ENCODE data around the gene ZNF532. TPM values are rescaled to one million over a fixed set of nuclear protein-coding genes. Genes with fewer than 3 reads are reported as not detected.

Gene ZNF532
- total RNA-seq, 4 donors from 2014 or later: 3.9 to 188 (median 12.7) TPM

DNA sequence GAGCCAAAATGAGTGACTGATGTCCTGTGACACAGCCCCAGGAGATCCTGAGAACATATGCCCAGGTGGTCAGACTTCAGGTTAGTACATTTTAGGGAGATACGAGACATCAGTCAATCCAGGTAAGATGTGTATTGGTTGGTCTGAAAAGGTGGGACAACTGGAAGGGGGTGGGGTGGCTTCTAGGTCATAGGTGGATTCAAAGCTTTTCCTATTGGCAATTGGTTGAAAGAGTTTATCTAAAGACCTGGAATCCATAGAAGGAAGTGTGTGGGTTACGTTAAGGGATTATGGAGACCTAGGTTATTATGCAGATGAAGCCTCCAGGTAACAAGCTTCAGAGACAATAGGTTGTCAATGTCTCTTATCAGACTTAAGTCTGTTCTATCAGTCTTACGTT, 136.5 kb downstream of the ZNF532 start:
- H3K36me3 ChIP-seq: no peaks in the 10 kb centered on the region
- no peak overlapping the region for H3K4me3 ChIP-seq
- H3K27ac ChIP-seq: no peak overlapping the region
- TF ChIP-seq, protein P1, sequence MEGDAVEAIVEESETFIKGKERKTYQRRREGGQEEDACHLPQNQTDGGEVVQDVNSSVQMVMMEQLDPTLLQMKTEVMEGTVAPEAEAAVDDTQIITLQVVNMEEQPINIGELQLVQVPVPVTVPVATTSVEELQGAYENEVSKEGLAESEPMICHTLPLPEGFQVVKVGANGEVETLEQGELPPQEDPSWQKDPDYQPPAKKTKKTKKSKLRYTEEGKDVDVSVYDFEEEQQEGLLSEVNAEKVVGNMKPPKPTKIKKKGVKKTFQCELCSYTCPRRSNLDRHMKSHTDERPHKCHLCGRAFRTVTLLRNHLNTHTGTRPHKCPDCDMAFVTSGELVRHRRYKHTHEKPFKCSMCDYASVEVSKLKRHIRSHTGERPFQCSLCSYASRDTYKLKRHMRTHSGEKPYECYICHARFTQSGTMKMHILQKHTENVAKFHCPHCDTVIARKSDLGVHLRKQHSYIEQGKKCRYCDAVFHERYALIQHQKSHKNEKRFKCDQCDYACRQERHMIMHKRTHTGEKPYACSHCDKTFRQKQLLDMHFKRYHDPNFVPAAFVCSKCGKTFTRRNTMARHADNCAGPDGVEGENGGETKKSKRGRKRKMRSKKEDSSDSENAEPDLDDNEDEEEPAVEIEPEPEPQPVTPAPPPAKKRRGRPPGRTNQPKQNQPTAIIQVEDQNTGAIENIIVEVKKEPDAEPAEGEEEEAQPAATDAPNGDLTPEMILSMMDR (IDR thresholded peaks at IDR 0.05): no peak
- TF ChIP-seq POLR2A (IDR thresholded peaks at IDR 0.05): no peak
- H3K27me3 ChIP-seq: no peaks in the 10 kb centered on the region
- H3K9me3 ChIP-seq: no peaks in the 10 kb centered on the region
- no peak for DNase-seq
- H3K4me1 ChIP-seq: no peaks in the 10 kb centered on the region

DNA sequence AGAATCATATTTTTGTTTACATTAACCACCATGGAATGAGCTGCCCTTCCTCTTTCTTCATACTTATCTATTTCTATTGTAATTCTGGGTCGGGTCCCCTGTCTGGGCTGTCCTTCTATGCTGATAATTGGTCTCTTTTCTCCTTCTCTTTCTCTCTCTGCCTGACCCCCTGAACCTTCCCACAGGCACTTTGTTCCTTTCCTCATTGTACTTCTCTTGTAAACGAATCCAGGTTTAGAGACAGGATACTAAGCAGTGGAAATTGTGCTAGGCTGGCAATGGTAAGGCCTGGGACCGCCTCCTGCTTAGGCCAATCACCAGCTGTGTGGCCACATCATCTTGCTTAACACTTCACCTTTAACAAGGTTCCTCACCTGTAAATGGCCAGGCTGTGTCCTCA, 137.0 kb downstream of the ZNF532 start:
- H3K27me3 ChIP-seq: no peaks in the 10 kb centered on the region
- H3K27ac ChIP-seq: no peak overlapping the region
- no peaks in the 10 kb centered on the region for H3K36me3 ChIP-seq
- no peaks in the 10 kb centered on the region for H3K9me3 ChIP-seq
- H3K4me1 ChIP-seq: no peaks in the 10 kb centered on the region
- DNase-seq: no peak
- no peak for TF ChIP-seq POLR2A (IDR thresholded peaks at IDR 0.05)
- TF ChIP-seq, protein P1 (IDR thresholded peaks at IDR 0.05): no peak
- H3K4me3 ChIP-seq: no peak overlapping the region

DNA sequence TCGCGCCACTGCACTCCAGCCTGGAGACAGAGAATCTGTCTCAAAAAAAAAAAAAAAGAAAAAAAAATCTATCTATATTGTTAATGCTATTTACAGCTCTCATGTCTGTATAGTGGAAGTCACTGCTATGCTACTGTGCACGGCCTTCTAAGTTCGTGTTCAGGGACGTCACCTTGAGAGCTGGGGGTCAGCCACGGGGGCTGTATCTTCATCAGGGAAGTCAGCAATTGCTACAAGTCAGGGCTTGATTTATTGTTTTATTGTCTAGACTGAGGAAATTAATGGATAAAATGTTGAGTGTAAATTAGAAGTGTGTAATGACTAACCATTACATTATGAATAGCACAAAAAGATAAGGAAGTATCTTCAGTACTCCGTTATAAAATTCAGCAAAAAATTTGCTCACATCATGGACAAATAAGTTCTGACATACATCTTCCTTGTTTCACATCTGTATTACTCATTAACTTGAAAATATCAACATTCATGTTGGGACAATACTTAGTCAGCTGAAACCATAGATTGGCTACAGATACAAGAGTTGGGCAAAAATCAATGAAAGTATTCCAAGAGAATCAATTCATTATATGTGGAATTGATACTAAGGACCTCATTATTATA, 138.4 kb downstream of the ZNF532 start:
- TF ChIP-seq POLR2A (IDR thresholded peaks at IDR 0.05): no peak
- TF ChIP-seq, protein P1 (IDR thresholded peaks at IDR 0.05): no peak
- H3K4me1 ChIP-seq: no peaks in the 10 kb centered on the region
- no peaks in the 10 kb centered on the region for H3K27me3 ChIP-seq
- H3K4me3 ChIP-seq: no peak overlapping the region
- H3K9me3 ChIP-seq: no peaks in the 10 kb centered on the region
- H3K27ac ChIP-seq: no peak overlapping the region
- H3K36me3 ChIP-seq: no peaks in the 10 kb centered on the region
- no peak for DNase-seq

DNA sequence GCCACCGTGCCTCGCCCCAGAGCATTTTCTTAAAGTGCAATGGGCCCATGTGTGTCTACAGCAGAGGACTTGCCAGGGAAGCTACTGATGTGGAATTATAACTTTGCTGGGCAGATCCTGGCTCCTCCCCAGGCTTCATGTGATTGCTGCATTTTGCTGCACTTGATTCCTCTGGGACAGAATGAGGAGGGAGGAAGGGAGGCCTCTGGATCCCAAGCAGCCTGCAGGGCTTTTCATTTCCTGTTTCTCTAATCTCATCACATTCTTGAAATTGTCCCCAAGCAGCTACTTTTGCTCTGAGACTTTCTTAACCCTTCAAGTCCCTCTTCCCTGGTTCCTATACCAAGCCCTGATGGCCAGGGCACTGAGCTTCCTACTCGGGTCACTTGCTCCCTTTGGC, 140.6 kb downstream of the ZNF532 start:
- H3K36me3 ChIP-seq: no peaks in the 10 kb centered on the region
- no peak overlapping the region for H3K4me3 ChIP-seq
- H3K27me3 ChIP-seq: no peaks in the 10 kb centered on the region
- H3K9me3 ChIP-seq: no peaks in the 10 kb centered on the region
- DNase-seq: no peak
- H3K4me1 ChIP-seq: no peaks in the 10 kb centered on the region
- peak overlapping the region in 1 of 4 donors; percentile 31 for H3K27ac ChIP-seq
- TF ChIP-seq, protein P1 (IDR thresholded peaks at IDR 0.05): no peak
- no peak for TF ChIP-seq POLR2A (IDR thresholded peaks at IDR 0.05)

DNA sequence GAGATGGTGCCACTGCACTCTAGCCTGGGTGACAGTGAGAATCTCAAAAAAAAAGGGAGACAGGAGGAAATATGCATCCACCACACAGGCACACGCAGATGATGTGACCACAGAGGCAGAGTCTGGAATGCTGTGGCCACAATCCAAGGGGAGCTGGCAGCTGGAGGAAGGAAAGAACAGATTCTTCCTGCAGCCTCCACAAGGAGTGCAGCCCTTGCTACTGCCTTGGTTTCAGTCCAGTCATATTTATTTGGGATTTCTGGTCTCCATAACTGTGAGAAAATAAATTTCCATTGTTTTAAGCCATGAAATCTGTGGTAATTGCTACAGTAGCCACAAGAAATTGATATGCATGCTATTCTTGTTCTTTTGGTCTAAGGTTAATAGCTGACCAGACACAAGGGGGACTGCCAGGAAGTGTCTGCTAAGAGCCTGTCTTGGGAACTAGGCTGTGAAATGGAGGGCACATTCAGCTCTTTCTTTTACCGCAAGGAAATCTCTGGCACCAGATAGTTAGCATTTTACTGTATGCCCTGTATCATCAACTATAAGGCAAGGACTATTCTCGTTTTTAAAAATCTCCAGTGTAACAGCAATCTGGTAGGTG, 141.9 kb downstream of the ZNF532 start:
- Histone ChIP-seq H3K9me3 (no peaks in the 10 kb centered on the region), H3K27me3 (no peaks in the 10 kb centered on the region), H3K4me3 (no peak overlapping the region), H3K4me1 (no peaks in the 10 kb centered on the region), H3K27ac (no peak overlapping the region), H3K36me3 (no peaks in the 10 kb centered on the region)
- TF ChIP-seq POLR2A (IDR thresholded peaks at IDR 0.05): no peak
- TF ChIP-seq, protein P1 (IDR thresholded peaks at IDR 0.05): no peak
- no peak for DNase-seq

Measured in Peyer's patch (tissue), 4 donors.